ENCODE data around the gene PAX9.

DNA sequence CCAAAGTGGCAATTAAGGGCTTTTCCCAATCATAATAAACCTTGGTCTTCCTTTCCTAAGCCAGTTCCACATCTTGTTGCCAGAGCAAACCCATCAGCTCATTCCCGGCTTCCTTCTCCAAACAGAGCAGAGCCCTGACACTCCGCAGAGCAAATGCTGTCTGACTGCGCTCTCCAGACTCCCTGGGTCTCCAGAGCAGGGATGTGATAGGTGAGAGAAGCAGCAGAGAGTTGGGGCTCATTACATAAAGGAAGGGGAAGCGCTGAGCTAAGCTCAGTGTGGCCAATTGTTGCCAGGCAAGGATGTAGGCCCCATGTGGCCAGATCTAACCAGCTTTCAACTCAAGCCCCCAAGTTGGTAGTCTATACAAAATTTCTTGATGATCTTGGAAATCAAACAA lies 36.2 kb upstream of the PAX9 start:
- no peak for TF ChIP-seq EZH2 (IDR thresholded peaks at IDR 0.05; ENCODE audit: borderline replicate concordance, low read length)
- TF ChIP-seq, protein P1, sequence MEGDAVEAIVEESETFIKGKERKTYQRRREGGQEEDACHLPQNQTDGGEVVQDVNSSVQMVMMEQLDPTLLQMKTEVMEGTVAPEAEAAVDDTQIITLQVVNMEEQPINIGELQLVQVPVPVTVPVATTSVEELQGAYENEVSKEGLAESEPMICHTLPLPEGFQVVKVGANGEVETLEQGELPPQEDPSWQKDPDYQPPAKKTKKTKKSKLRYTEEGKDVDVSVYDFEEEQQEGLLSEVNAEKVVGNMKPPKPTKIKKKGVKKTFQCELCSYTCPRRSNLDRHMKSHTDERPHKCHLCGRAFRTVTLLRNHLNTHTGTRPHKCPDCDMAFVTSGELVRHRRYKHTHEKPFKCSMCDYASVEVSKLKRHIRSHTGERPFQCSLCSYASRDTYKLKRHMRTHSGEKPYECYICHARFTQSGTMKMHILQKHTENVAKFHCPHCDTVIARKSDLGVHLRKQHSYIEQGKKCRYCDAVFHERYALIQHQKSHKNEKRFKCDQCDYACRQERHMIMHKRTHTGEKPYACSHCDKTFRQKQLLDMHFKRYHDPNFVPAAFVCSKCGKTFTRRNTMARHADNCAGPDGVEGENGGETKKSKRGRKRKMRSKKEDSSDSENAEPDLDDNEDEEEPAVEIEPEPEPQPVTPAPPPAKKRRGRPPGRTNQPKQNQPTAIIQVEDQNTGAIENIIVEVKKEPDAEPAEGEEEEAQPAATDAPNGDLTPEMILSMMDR (conservative IDR thresholded peaks at IDR 0.05 in 1 of 2, IDR thresholded peaks at IDR 0.05 in 1 of 2; ENCODE audit: extremely low read depth in 1 of 2, insufficient read depth in 1 of 2, low read depth in 1 of 2, low read length in 2 of 2) = no peak
